NCI-H524 (cell line): ENCODE data around the gene ARHGAP24.
"Not testable (repeated sequence)": the region's sequence is repeated elsewhere in the genome, so short reads cannot be mapped to it uniquely, and the experiment has no call there.

ENCODE experiments used
- DNase-seq, 2 experiments: peaks; one replicate each; lab custom pipeline; 2025; lab: John Stamatoyannopoulos, UW

ARHGAP24 gene

GRCh38 chr4:85815796-85816459, 341.0 kb downstream of the ARHGAP24 start:
- no peak for DNase-seq

GRCh38 chr4:85818700-85819099, 343.8 kb downstream of the ARHGAP24 start:
- no peak for DNase-seq

GRCh38 chr4:85820101-85820500, 345.2 kb downstream of the ARHGAP24 start:
- not testable (repeated sequence) for DNase-seq

DNA sequence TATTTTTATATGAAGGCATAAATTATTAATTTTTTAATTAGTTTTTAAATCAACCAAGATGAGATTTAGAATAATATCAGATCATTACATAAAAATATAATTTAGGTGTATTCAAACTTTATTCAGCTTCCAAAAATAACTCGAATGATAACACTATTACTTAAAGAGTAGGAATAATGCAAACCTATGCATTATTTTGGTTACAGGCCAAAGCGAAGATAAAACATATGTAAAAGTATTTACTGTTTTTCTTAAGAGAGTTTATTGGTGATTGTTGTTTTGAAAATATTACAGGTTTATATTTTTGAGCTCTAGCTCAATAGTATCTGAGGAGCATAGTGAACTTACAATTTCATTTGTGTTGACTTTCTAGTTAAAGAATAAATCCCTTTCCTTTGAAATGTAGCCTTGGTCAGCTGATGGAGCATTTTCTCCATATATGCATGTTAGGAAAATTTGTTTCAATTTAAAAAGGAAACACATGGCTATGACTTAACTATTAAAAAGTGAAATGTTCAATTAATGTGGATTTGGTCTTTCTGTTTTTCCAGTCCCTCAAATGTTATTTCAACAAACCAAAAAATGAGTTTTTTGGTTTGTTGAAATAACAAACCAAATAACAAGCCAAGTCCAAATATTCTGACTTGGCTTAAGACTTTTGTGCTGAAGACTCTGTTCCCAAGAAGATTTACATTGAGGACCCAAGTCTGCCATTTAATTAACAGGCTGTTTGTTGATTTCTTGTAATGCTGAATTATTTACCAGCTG, 346.9 kb downstream of the ARHGAP24 start:
- no peak for DNase-seq

GRCh38 chr4:85823295-85823694, 348.3 kb downstream of the ARHGAP24 start:
- DNase-seq = peak in 1 of 2 experiments; percentile 55

DNA sequence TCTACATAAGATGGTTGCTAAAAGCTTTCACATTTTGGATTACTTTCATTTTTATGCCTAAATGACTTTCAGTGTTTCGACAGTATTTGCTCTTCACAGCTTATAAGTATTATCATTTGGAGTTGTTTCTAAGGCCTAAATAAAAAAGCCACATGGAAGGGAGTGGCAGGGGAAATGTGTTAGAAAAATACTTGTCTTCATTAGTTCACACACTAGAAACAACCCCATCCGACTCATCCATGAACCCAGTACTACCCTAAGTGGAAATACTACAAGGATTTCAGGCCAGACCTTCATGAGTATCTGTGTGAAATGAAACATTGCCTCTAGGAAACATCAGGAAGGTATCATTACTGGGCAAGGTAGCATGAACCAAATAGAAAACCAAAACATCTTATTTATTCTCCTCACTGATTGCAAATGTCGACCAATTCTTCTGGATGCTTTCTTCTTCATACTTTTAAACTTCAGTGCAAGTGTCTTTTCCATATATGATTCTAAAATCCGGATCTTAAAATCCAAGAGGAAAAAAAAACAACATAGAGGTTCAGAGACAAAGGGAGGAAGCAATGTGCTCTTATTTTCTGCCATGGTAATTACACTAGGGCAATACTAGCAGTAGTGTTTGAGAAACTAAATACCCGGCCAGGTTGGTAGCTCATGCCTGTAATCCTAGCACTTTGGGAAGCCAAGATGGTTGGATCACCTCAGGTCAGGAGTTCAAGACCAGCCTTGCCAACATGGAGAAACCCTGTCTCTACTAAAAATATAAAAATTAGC, 349.4 kb downstream of the ARHGAP24 start:
- peak in 1 of 2 experiments; percentile 13 for DNase-seq

DNA sequence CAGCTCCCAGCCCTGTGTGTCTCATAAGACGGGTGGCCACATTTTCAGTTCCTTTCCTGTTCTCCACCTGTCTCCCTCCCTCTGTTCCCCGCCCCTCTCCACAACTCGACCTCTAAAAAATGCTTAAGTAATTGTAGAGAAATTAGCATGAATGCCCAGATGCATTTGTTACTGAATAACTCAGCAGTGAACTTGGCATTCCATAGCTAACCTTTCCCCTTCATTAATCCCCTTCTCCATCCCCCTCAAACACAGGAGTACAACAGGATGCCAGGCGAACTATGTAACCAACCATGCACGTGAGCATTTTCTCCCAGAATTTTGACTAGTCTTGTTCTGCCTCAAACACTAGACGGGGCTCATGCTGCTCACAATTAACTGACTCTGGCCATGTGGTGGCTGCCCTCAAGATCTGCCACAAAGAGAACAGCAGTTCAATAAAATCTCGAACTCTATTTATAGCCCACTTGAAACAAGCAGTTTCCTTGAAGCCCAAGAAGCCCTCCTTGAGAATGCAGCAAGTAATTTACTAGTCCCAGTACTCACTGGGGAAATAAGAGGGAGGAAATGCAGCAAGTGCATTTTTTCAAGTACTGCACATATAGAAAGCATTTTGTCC, 351.2 kb downstream of the ARHGAP24 start:
- DNase-seq = peak; percentile 74 to 88

DNA sequence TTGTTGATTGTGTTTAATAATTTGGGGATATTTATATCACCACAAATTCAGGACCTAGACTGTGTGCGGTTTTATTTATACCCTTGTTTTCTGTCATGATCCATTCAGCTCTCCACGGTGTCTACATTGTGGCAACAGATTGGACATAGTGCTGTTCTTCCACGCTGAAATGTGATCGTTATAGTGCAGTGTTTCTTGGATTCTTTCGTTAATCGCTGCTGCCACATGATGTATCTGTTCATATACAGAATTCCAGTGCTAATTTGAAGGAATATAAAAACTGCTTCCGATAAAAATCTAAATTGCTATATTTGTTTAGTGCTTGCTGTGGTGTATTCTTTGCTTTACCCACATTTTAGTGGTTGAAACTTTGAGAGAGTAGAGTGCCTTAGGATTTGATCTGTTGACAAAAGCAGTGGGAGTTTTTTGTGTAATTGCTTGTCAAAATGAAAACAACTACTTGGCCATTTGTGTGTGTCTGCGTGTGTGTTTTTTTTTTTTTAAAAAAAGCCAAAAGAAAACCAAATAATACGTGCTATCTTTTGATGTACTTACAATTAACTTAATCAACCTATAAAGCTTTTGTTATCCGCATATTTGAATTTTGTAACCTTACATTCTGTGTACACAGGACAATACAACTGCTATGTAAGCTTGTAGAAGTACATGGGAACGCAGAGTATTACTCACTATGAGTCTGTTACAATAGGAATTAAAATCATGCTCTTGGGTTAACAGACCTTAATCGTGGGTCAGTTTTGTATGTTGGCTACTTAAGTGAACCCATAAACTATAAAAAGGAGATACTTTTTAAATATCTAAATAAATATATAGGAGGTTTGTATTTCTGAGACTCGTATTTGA, 353.3 kb downstream of the ARHGAP24 start:
- peak; percentile 50 to 68 for DNase-seq

- DNase-seq = peak in 1 of 2 experiments; percentile 12
Measured at GRCh38 chr4:85829276-85830051, 354.5 kb downstream of the ARHGAP24 start.

DNA sequence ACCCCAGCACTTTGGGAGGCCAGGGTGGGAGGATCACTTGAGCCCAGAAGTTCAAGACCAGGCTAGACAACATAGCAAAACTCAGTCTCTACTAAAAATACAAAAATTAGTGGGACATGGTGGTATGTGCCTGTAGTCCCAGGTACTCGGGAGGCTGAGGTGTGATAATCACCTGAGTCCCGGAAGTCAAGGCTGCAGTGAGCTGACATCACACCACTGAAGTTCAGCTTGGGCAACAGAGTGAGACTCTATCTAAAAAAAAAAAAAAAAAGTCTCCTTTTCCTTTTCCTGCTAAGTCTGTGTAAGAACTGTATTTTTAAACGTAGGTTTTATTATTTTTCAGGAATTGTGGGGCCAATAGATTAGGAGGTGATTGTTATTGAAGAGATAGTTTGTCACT, 356.7 kb downstream of the ARHGAP24 start:
- no peak for DNase-seq

DNA sequence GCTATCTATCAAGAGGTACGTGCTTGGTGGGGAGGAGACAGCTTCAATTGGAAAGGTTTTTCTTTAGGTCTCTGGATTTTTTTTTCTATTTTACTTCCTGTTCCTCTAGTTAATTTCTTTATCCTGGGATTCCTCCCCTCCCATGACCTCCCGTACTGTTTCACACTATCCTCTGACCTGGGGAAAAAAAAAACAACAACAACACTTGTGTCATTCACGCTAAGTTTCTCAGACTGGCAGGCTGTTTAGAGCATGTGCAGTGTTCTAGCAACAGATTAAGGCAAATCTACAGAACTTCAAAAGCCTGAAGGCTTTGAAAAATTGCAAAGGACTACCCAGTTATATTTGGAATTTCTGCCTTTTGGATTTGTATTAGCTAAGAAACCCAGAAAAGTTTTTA, 358.4 kb downstream of the ARHGAP24 start:
- DNase-seq = no peak

GRCh38 chr4:85834934-85835333, 360.0 kb downstream of the ARHGAP24 start:
- DNase-seq = no peak

GRCh38 chr4:85836588-85837438, 361.9 kb downstream of the ARHGAP24 start:
- no peak for DNase-seq

GRCh38 chr4:85837439-85837733, 362.4 kb downstream of the ARHGAP24 start:
- DNase-seq = no peak

DNA sequence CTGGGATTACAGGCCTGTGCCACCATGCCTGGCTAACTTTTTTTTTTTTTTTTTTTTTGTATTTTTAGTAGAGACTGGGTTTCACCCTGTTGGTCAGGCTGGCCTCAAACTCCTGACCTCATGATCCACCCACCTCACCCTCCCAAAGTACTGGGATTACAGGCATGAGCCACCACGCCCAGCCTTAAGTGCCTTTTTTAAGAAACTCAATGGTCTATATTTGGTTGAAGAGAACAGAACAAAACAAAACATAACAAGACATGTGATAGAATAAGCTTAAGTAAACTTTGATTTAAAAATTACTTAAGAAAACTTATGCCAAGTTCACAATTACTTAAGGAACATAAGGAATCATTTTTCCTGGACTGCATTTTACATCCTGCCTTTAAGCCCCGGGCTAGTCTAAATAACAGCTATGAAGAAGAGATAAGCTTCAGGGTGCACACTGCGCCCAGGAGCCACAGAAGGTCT, 365.1 kb downstream of the ARHGAP24 start:
- DNase-seq = not testable (repeated sequence)

DNA sequence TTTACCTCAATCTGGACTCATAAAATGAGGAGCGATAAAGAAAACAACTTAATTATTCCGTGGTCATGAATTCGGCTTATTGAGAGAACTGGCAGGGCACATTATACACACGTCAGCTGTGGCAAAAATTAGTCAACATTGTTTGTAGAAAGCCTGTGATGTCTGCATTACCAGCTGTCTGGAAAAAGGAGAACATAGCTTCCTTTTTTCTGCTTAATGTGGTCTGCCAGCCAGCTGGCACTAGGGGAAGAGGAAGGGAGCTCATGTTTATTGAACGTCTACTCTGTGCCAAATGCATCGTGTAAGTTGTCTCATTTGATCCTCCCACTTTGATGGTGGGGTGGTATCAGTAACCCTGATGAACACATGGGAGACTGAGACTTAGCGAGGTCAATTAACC, 367.6 kb downstream of the ARHGAP24 start:
- DNase-seq = no peak

DNA sequence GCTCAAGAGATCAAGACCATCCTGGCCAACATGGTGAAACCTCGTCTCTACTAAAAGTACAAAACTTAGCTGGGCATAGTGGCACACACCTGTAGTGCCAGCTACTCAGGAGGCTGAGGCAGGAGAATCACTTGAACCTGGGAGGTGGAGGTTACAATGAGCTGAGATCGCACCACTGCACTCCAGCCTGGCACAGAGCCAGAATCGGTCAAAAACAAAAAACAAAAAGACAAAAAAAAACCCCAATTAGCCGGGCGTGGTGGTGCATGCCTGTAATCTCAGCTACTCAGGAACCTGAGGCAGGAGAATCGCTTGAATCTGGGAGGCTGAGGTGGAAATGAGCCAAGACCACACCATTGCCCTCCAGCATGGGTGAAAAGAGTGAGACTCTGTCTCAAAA, 378.8 kb downstream of the ARHGAP24 start:
- DNase-seq = not testable (repeated sequence)

GRCh38 chr4:85854546-85854945, 379.6 kb downstream of the ARHGAP24 start:
- no peak for DNase-seq

DNA sequence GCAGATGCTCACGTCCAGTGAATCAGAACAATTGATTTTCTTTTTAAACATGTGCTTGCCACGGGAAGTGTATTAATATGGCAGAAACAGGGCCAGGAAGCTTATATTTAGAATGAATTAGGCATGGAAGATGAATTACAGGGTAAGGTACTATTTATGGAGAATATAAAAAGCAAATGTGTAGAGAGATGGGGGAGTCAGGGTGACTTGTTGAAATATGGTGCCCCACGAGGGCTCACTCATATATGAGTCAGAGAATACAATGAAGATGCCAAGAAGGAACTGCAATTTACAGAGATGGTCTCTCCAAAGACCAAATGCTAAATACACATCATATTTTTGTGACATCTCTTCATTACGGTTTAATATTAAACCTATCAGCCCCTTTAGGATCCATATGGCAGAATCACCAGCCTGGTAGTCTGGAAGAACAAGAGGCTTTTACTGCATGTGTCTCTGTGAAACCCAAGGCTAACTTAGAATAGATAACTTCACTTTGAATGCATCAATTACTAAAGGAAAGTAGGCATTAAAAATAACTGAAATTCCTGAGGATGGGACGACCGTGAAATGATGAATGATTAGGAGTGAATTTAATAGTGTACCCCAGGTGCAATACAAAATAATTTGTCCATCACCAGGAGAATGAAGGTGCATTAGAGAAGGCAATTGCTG, 385.3 kb downstream of the ARHGAP24 start:
- peak in 1 of 2 experiments; percentile 4 for DNase-seq
